Retinal pigment epithelial cell (primary cell): ENCODE results near the gene ZBTB46.

ENCODE experiments used
- DNase-seq: peaks from one replicate; pipeline ENCODE4 v3.0.0-alpha.2; 2010; ENCODE audit warnings: low read depth
- H3K4me3 ChIP-seq: 2 replicates; pipeline ENCODE4 v1.5.1; 2011; ENCODE audit warnings: mild to moderate bottlenecking, low read length, control low read depth, moderate library complexity
- CTCF ChIP-seq: conservative IDR thresholded peaks from 2 replicates; pipeline ENCODE4 v1.5.1; 2011; ENCODE audit warnings: low read depth, low read length, control low read depth, inconsistent platforms

Gene ZBTB46

GRCh38 chr20:63758152-63758551 is 72.9 kb downstream of the ZBTB46 start:
- no peak overlapping the region for H3K4me3 ChIP-seq
- no peak for DNase-seq
- TF ChIP-seq CTCF, result no peak

- no peak for DNase-seq
- no peak for TF ChIP-seq CTCF
- no peak overlapping the region for H3K4me3 ChIP-seq
Observed at GRCh38 chr20:63756648-63756991, 74.4 kb downstream of the ZBTB46 start.

GRCh38 chr20:63755933-63756647 is 75.0 kb downstream of the ZBTB46 start:
- no peak for TF ChIP-seq CTCF
- H3K4me3 ChIP-seq, result no peak overlapping the region
- DNase-seq, result no peak

GRCh38 chr20:63754008-63754407 is 77.1 kb downstream of the ZBTB46 start:
- no peak for DNase-seq
- TF ChIP-seq CTCF, result no peak
- H3K4me3 ChIP-seq, result no peak overlapping the region

GRCh38 chr20:63753381-63753780 is 77.7 kb downstream of the ZBTB46 start:
- H3K4me3 ChIP-seq, result no peak overlapping the region
- DNase-seq, result no peak
- no peak for TF ChIP-seq CTCF

GRCh38 chr20:63752411-63753101 is 78.5 kb downstream of the ZBTB46 start:
- TF ChIP-seq CTCF, result no peak
- DNase-seq, result no peak
- H3K4me3 ChIP-seq, result no peak overlapping the region
